Epithelial cell of prostate (primary cell): Measurements from ENCODE around the gene SUPT20HL1.
A peak's percentile ranks its signal among the peaks of the same experiment; 100 is the strongest.

Experiments
- DNase-seq: peaks from one replicate; pipeline ENCODE4 v3.0.0-alpha.2; 2011; ENCODE audit warnings: low read depth, low spot score
- H3K27ac ChIP-seq: fragments of 450-650 bp; 2 replicates; pipeline ENCODE4 v1.5.1; 2017; ENCODE audit warnings: mild to moderate bottlenecking

The SUPT20HL1 gene

DNA sequence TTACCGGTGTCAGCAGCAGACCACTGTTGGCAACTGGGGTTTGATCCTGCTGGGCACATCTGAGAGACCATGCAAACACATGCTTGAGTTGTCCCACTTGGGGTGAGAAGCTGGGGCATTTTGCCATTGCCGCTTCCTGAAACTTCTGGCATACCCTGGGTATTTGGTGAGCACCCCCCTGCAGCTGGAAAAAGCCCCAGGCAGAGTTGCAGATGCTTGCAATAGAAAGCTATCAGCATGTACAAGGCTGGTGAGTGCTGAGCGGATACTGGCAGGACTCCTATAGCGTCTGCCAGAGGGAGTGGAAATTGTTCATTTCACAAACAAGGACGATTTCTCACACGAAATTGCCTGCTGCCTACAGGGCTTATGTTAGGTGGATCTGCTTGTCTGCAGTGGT, 32.3 kb downstream of the SUPT20HL1 start:
- H3K27ac ChIP-seq: no peak overlapping the region
- DNase-seq: no peak

DNA sequence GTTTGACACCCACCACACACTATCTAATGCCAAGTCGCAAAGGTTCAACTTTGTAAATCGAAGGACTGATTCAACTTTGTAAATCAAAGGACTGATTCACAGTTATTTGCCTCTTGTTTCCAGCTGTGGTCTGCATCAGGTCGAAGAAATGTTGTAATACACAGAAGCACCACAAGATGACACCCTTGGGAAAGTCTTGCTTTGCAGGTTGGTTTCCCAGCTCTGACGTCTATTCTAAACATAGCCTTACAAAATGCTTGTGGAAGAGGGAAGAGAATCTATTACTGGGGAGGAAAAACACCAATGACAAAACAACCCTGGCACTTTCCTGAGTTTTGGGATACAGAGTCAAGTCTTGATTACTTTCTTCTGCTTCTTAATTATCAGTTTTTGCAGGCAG, 35.3 kb downstream of the SUPT20HL1 start:
- no peak overlapping the region for H3K27ac ChIP-seq
- no peak for DNase-seq

DNA sequence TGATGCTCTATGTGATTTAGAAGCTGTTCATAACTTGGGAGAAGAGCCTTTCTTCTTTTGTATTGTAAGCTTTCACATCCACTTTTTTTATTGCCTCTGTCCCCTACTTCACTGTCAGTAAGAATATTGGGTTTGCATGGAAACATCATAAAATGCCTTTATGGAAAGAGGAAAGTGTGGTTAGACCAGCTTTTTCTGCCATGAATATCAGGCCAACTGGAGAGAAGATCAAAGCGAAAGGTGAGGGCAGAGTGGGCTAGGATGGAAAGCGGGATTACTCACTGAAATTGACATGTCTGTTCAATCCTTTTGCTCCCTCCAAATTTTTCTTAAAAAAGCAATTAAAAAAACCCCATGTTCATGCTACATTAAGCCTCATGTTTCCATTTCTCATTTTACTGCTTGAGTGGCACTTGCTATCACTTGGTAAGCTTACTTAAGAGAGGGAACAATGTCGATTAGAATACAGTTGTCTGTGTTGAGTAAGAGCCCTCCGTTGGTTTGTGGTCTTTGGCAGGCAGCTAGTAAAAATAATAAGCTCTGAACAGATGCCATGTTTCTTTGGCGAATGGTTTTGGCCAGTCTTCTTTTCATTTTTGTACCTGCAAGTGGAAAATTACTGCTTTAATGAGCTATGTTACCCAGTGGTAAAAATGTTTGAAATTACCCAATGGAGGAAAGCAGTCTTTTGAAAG, 35.9 kb downstream of the SUPT20HL1 start:
- no peak for DNase-seq
- no peak overlapping the region for H3K27ac ChIP-seq

DNA sequence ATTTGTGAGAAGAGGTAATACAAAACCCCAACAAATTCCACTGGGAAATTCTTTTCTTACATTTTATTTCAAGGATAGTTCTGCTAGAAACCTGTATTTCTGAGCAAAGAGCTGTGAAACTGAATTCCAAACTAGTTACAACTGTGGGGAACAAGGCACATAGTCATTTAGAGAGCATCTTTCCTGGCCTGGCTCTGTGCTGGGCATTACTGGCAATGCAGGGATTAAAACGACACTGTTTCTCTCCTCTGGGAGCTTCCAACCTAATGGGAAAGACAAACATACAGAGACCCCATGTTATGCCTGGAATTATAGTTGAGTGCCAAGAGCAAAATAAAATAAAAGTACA, 36.5 kb downstream of the SUPT20HL1 start:
- no peak for DNase-seq
- H3K27ac ChIP-seq: no peak overlapping the region

GRCh38 chrX:24398766-24399165, 38.3 kb downstream of the SUPT20HL1 start:
- peak; percentile 79 for DNase-seq
- H3K27ac ChIP-seq: peak overlapping the region; percentile 47

DNA sequence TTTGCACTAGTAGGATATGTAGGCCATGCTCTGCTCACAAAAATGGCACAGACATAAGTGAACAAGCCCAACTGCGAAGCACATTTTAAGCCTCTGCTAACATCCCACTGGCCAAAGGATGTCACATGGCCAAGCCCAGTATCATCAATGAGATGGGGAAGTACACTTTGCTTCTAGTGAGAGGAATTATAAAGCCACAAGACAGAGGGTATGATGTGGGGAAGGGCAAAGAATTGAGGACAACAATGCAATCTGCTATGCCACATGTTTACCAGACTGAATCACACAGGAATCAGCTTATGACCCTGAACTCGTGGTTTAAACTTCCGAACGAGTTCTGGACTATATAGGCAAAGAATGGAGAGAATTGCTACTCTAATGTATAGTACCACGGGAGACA, 39.1 kb downstream of the SUPT20HL1 start:
- no peak for DNase-seq

DNA sequence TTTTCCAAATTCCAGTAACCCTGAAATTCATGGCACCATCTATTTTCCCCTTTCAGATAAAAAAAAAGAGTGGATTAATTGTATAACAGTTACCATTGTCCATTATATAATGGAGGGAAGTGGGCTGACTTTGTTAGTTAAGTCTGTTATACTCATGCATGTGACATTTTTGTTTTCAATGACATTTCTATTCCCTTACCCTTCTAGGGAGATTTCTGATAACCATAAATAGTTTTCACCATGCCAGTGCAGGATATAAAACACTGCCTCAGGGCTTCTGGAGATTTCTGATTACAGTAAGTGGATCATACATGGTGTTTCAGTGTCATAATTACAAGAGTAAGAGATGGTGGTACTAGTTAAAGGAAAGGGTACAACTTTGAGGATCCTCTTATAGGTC, 45.5 kb downstream of the SUPT20HL1 start:
- no peak for DNase-seq

More for the DNA sequence above, 39.1 kb downstream of the SUPT20HL1 start:
- H3K27ac ChIP-seq: no peak overlapping the region

More for the DNA sequence above, 45.5 kb downstream of the SUPT20HL1 start:
- H3K27ac ChIP-seq: no peak overlapping the region
